ENCODE measurements around the gene TAF11L10.
"Not testable (repeated sequence)": the region's sequence is repeated elsewhere in the genome, so short reads cannot be mapped to it uniquely, and the experiment has no call there.

TAF11L10 gene

GRCh38 chr5:17597728-17598127 is at the start of gene TAF11L10:
Gene TAF11L10 (minus strand): TSS chr5:17597828.
- not testable (repeated sequence) for DNase-seq

- no peak for DNase-seq
Observed at GRCh38 chr5:17634160-17634559, 36.5 kb upstream of the TAF11L10 start, which contains the start of gene TAF11L14. Gene TAF11L14 (plus strand): TSS chr5:17634460.

DNA sequence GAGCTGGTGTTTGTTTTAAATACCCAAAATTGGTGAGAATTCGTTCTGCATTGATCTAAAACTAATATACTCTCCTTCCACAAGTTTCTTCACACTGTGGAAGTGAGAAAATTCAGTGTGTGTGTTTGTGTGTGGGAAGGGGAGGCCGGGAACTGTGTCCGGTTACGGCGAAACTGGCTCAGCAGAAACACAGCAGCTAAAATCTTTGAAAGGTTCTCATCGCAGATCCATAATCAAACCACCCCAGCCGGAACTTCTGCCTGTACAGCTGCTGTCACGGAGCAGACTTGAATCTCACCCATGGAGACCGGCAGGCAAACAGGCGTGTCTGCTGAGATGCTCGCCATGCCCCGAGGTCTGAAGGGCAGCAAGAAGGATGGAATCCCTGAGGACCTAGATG is 34.2 kb upstream of the TAF11L10 start, which contains the start of gene TAF11L13:
Gene TAF11L13 (plus strand): TSS at position 301 of the 400 bp plus-strand sequence.
- not testable (repeated sequence) for DNase-seq

DNA sequence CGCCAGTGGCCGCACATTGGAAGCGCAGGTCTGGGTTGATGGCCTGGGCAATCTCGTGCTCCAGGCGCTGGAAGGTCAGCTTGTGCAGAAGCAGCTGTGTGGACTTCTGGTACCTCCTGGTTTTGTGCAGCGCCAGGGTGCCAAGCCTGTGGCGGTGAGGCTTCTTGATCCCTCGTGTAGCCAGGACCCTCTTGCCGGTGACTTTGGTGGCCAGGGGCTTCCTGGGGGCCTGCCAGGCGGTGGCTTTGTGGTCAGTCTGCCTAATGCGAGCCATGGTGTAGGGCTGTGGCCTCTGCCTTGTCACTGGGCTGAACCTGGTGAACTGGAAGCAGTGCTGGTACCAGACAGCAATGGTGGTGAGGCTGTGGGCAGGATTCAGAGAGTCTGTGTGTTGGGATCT is 28.1 kb upstream of the TAF11L10 start:
- no peak for DNase-seq

- DNase-seq: no peak
Observed at GRCh38 chr5:17620627-17621026, 23.0 kb upstream of the TAF11L10 start.

DNA sequence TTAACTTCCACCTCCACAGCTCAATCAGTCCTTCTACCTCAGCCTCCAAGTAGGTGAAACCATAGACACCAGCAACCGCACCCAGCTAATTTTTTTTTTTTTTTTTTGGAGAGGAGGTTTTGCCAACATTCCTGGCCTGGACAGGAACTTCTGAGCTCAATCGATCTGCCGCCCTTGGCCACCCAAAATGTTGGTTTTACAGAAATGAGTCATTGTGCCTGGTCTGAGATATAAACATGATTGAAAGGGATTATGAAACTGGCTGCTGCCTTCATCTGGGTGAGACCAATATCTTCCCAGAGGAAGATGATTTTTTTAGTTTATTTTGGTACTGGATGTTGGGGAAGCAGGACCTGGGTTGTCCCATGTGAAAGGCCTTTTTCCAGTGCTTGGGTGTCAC is 21.7 kb upstream of the TAF11L10 start:
- no peak for DNase-seq

- no peak for DNase-seq
Observed at GRCh38 chr5:17614872-17615605, 17.4 kb upstream of the TAF11L10 start.

DNA sequence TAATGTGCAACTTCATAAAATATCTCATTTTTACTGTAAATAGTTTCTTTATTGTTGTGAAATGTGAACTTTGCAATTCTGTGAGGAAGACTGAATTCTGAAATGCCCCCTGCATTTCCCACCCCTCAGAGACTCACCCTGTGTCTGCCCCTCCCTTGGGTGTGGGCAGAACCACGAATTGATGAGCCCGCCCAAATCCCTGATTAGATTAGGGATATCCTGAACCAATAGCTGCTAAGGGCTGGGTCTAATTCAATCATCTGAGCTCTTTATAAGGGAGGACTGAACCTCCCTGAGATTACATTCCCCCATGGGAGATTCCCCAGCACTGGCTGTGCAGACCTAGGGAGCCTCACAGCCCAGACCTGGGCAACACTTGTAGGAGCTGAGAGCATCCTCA is 12.5 kb upstream of the TAF11L10 start, which contains the start of gene TAF11L12:
Gene TAF11L12 (plus strand): TSS at position 301 of the 400 bp plus-strand sequence.
- not testable (repeated sequence) for DNase-seq

- DNase-seq: not testable (repeated sequence)
Observed at GRCh38 chr5:17607461-17607860, 9.8 kb upstream of the TAF11L10 start.

DNA sequence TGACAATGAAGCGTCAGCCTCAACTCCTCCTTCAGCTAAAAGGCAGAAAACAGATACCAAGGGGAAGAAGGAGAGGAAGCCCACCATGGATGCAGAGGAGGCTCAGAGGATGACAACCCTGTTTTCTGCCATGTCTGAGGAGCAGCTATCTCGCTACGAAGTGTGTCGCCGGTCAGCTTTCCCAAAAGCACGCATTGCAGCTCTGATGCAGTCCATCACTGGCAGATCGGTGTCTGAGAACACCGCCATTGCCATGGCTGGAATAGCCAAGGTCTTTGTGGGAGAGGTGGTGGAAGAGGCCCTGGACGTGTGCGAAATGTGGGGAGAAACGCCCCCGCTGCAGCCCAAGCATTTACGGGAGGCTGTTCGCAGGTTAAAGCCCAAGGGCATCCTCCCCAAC is 7.3 kb upstream of the TAF11L10 start:
- no peak for DNase-seq

- not testable (repeated sequence) for DNase-seq
Observed at GRCh38 chr5:17603880-17604279, 6.3 kb upstream of the TAF11L10 start, which contains the start of gene TAF11L11. Gene TAF11L11 (plus strand): TSS chr5:17604183.

- DNase-seq: not testable (repeated sequence)
Observed at GRCh38 chr5:17594255-17594654, 3.4 kb downstream of the TAF11L10 start, which contains the start of gene TAF11L9. Gene TAF11L9 (minus strand): TSS chr5:17594394.

DNA sequence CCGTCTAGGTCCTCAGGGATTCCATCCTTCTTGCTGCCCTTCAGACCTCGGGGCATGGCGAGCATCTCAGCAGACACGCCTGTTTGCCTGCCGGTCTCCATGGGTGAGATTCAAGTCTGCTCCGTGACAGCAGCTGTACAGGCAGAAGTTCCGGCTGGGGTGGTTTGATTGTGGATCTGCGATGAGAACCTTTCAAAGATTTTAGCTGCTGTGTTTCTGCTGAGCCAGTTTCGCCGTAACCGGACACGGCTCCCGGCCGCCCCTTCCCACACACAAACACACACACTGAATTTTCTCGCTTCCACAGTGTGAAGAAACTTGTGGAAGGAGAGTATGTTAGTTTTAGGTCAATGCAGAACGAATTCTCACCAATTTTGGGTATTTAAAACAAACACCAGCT is 6.8 kb downstream of the TAF11L10 start, which contains the start of gene TAF11L8:
Gene TAF11L8 (minus strand): TSS at position 101 of the 400 bp plus-strand sequence.
- not testable (repeated sequence) for DNase-seq

DNA sequence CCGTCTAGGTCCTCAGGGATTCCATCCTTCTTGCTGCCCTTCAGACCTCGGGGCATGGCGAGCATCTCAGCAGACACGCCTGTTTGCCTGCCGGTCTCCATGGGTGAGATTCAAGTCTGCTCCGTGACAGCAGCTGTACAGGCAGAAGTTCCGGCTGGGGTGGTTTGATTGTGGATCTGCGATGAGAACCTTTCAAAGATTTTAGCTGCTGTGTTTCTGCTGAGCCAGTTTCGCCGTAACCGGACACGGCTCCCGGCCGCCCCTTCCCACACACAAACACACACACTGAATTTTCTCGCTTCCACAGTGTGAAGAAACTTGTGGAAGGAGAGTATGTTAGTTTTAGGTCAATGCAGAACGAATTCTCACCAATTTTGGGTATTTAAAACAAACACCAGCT is 12.0 kb downstream of the TAF11L10 start, which contains the start of gene TAF11L7:
Gene TAF11L7 (minus strand): TSS at position 101 of the 400 bp plus-strand sequence.
- not testable (repeated sequence) for DNase-seq
